ENCODE measurements around the gene ECSIT.

- TF ChIP-seq CTCF (IDR thresholded peaks at IDR 0.05) (no peak), POLR2AphosphoS5 (IDR thresholded peaks at IDR 0.05) (no peak)
These were observed 43.6 kb downstream of the ECSIT start for GRCh38 chr19:11485245-11485837.
